Measurements from ENCODE around the gene MAGI2.

MAGI2 gene

GRCh38 chr7:79240413-79240812 is 213.1 kb downstream of the MAGI2 start:
- DNase-seq, result no peak

GRCh38 chr7:79236352-79237028 is 217.0 kb downstream of the MAGI2 start:
- no peak for DNase-seq

GRCh38 chr7:79227044-79227443 is 226.4 kb downstream of the MAGI2 start:
- no peak for DNase-seq

GRCh38 chr7:79221211-79221610 is 232.3 kb downstream of the MAGI2 start:
- no peak for DNase-seq

- no peak for DNase-seq
These were observed 235.4 kb downstream of the MAGI2 start for GRCh38 chr7:79217976-79218626.

GRCh38 chr7:79217468-79217867 is 236.0 kb downstream of the MAGI2 start:
- DNase-seq, result no peak

- no peak for DNase-seq
These were observed 237.2 kb downstream of the MAGI2 start for GRCh38 chr7:79216236-79216635.

GRCh38 chr7:79212334-79212733 is 241.1 kb downstream of the MAGI2 start:
- no peak for DNase-seq

GRCh38 chr7:79211724-79212123 is 241.7 kb downstream of the MAGI2 start:
- DNase-seq, result no peak

- DNase-seq, result no peak
These were observed 253.5 kb downstream of the MAGI2 start for GRCh38 chr7:79199961-79200360.

GRCh38 chr7:79199266-79199665 is 254.2 kb downstream of the MAGI2 start:
- DNase-seq, result no peak

GRCh38 chr7:79185605-79186004 is 267.9 kb downstream of the MAGI2 start:
- DNase-seq, result no peak

- no peak for DNase-seq
These were observed 271.2 kb downstream of the MAGI2 start for GRCh38 chr7:79182283-79182682.

GRCh38 chr7:79180533-79180932 is 272.9 kb downstream of the MAGI2 start:
- no peak for DNase-seq

GRCh38 chr7:79176859-79177477 is 276.5 kb downstream of the MAGI2 start:
- DNase-seq, result no peak

- no peak for DNase-seq
These were observed 278.1 kb downstream of the MAGI2 start for GRCh38 chr7:79175374-79175773.

- DNase-seq, result no peak
These were observed 288.2 kb downstream of the MAGI2 start for GRCh38 chr7:79165225-79165624.

- no peak for DNase-seq
These were observed 294.3 kb downstream of the MAGI2 start for GRCh38 chr7:79159040-79159664.

- no peak for DNase-seq
These were observed 296.2 kb downstream of the MAGI2 start for GRCh38 chr7:79157281-79157680.

- DNase-seq, result no peak
These were observed 303.6 kb downstream of the MAGI2 start for GRCh38 chr7:79149831-79150230.

GRCh38 chr7:79142706-79143105 is 310.8 kb downstream of the MAGI2 start:
- no peak for DNase-seq

GRCh38 chr7:79141252-79141651 is 312.2 kb downstream of the MAGI2 start:
- DNase-seq, result no peak

- DNase-seq, result no peak
These were observed 315.5 kb downstream of the MAGI2 start for GRCh38 chr7:79137942-79138341.

Measured in activated T-cell treated with anti-CD3 and anti-CD28 coated beads, Interleukin-2, amount 50 U/mL, for 48 hours (primary cell).